Measurements from ENCODE around the gene TACC3.

TACC3 gene

DNA sequence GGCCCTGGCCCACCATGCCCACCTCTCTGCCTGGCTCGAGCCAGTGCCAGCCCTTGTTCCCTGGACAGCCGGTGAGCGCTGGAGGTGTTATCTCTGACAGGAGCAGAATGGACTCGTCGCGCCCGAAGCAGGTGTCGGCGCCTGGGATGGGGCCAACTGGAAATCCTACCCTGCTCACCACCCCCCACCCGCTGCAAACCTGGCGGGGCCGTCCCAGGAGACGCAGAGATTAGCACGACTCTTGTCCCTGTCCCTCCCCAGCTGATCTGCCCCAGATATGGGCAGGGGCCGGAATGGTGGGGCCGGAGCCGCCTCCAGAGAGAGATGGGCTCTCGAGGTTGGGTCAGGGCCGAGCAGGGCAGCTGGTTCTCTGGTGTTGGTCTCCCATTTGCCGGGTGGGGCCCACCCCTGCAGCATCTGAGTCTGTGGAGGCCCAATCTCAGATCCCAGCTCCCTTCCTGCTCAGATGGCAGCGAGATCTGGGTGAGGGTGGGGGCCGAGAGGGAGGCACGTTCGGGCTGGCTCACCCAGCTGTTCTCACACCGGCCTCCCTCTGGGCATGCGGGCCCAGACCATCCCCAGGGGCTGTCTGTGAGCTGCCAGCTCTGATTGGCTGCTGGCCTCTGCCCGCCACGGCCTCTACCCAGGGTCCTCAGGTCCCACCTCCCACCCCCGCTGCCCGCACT, 51.7 kb downstream of the TACC3 start:
- H3K4me3 ChIP-seq (ENCODE audit: control insufficient read depth in 1 of 7, extremely low read depth in 1 of 7, insufficient read depth in 4 of 7, low read depth in 2 of 7, low read length in 6 of 7), result no peak overlapping the region
- ChIA-PET POLR2A (interaction anchor here (0.6 kb wide), 1 partner anchor 9 kb away, joined by 6 read pairs; no protein-coding TSS in a partner anchor), CTCF (interaction anchor here (1.7 to 3.6 kb wide), 5 partner anchors 18 to 36 kb away, joined by 4 to 16 read pairs (median 9); partner anchors contain the start of gene FGFR3)
- H3K36me3 ChIP-seq (ENCODE audit: control insufficient read depth in 4 of 4, insufficient read depth in 4 of 4, low read length in 3 of 4), result no peaks in the 10 kb centered on the region
- H3K27me3 ChIP-seq (replicated peaks in 2 of 5; ENCODE audit: control insufficient read depth in 4 of 5, insufficient read depth in 5 of 5, low read length in 4 of 5), result peaks cover 0 to 6% (median 0%) of the 10 kb centered on the region in 5 experiments
- 74% methylated on average over 24 of the region's 30 CpGs for WGBS (ENCODE audit: insufficient coverage)
- no peak overlapping the region for H3K27ac ChIP-seq (ENCODE audit: insufficient read depth in 1 of 2, low read depth in 1 of 2, low read length in 2 of 2, poor library complexity in 1 of 2, severe bottlenecking in 2 of 2)
- H3K9me3 ChIP-seq (ENCODE audit: control extremely low read depth in 1 of 5, control insufficient read depth in 4 of 5, insufficient read depth in 2 of 5, low read depth in 1 of 5, low read length in 4 of 5), result no peaks in the 10 kb centered on the region
- peaks cover 0 to 68% (median 61%) of the 10 kb centered on the region in 4 experiments for H3K4me1 ChIP-seq (ENCODE audit: control extremely low read depth in 1 of 4, control insufficient read depth in 4 of 4, insufficient read depth in 4 of 4, low read length in 3 of 4)
- DNase-seq, result peak in 1 of 3 donors; percentile 50

DNA sequence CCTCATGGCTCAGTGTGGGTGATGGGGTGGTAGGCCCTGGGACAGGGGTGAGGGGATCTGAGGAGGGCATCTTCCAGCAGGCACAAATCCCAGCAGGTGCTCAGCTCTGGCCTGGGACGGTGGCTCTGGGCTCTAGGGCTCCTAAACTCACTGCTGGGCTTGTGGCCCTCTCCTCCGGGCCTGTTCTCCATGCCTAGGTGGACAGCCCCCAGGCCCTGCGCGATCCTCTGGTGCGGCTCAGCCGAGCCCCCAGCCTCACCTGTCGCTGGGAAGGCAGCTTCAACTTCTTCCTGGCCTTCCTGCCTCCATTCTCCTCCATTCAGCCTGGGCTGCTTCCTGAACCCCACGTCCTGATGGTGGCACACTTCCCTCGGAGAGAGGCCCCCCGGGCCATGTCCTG, 52.4 kb downstream of the TACC3 start:
- CTCF ChIA-PET, result interaction anchor here (1.7 to 3.6 kb wide), 4 partner anchors 19 to 36 kb away, joined by 4 to 16 read pairs (median 10); partner anchors contain the start of gene FGFR3
- 80% methylated on average over 5 of the region's 10 CpGs for WGBS (ENCODE audit: insufficient coverage)
- no peak overlapping the region for H3K4me3 ChIP-seq (ENCODE audit: control insufficient read depth in 1 of 7, extremely low read depth in 1 of 7, insufficient read depth in 4 of 7, low read depth in 2 of 7, low read length in 6 of 7)
- POLR2A ChIA-PET, result no interaction called here
- no peaks in the 10 kb centered on the region for H3K9me3 ChIP-seq (ENCODE audit: control extremely low read depth in 1 of 5, control insufficient read depth in 4 of 5, insufficient read depth in 2 of 5, low read depth in 1 of 5, low read length in 4 of 5)
- H3K4me1 ChIP-seq (ENCODE audit: control extremely low read depth in 1 of 4, control insufficient read depth in 4 of 4, insufficient read depth in 4 of 4, low read length in 3 of 4), result peaks cover 0 to 61% (median 54%) of the 10 kb centered on the region in 4 experiments
- DNase-seq, result no peak
- H3K27me3 ChIP-seq (replicated peaks in 2 of 5; ENCODE audit: control insufficient read depth in 4 of 5, insufficient read depth in 5 of 5, low read length in 4 of 5), result no peaks in the 10 kb centered on the region
- no peak overlapping the region for H3K27ac ChIP-seq (ENCODE audit: insufficient read depth in 1 of 2, low read depth in 1 of 2, low read length in 2 of 2, poor library complexity in 1 of 2, severe bottlenecking in 2 of 2)
- H3K36me3 ChIP-seq (ENCODE audit: control insufficient read depth in 4 of 4, insufficient read depth in 4 of 4, low read length in 3 of 4), result no peaks in the 10 kb centered on the region

GRCh38 chr4:1775731-1776500, 54.6 kb downstream of the TACC3 start:
- Histone ChIP-seq H3K27ac (ENCODE audit: insufficient read depth in 1 of 2, low read depth in 1 of 2, low read length in 2 of 2, poor library complexity in 1 of 2, severe bottlenecking in 2 of 2) (no peak overlapping the region), H3K36me3 (ENCODE audit: control insufficient read depth in 4 of 4, insufficient read depth in 4 of 4, low read length in 3 of 4) (no peaks in the 10 kb centered on the region), H3K27me3 (replicated peaks in 2 of 5; ENCODE audit: control insufficient read depth in 4 of 5, insufficient read depth in 5 of 5, low read length in 4 of 5) (no peaks in the 10 kb centered on the region), H3K4me3 (ENCODE audit: control insufficient read depth in 1 of 7, extremely low read depth in 1 of 7, insufficient read depth in 4 of 7, low read depth in 2 of 7, low read length in 6 of 7) (no peak overlapping the region), H3K4me1 (ENCODE audit: control extremely low read depth in 1 of 4, control insufficient read depth in 4 of 4, insufficient read depth in 4 of 4, low read length in 3 of 4) (peaks cover 0 to 40% (median 34%) of the 10 kb centered on the region in 4 experiments), H3K9me3 (ENCODE audit: control extremely low read depth in 1 of 5, control insufficient read depth in 4 of 5, insufficient read depth in 2 of 5, low read depth in 1 of 5, low read length in 4 of 5) (no peaks in the 10 kb centered on the region)
- peak in 2 of 3 donors; percentile 78 to 82 for DNase-seq
- ChIA-PET POLR2A (no interaction called here), CTCF (interaction anchor here (0.6 kb wide), 1 partner anchor 42 kb away, joined by 3 read pairs; no protein-coding TSS in a partner anchor)
- WGBS (ENCODE audit: insufficient coverage), result 64% methylated on average over 22 of the region's 23 CpGs

- WGBS (ENCODE audit: insufficient coverage), result 97% methylated on average over 16 of the region's 24 CpGs
- H3K9me3 ChIP-seq (ENCODE audit: control extremely low read depth in 1 of 5, control insufficient read depth in 4 of 5, insufficient read depth in 2 of 5, low read depth in 1 of 5, low read length in 4 of 5), result no peaks in the 10 kb centered on the region
- no peaks in the 10 kb centered on the region for H3K27me3 ChIP-seq (replicated peaks in 2 of 5; ENCODE audit: control insufficient read depth in 4 of 5, insufficient read depth in 5 of 5, low read length in 4 of 5)
- DNase-seq, result no peak
- CTCF ChIA-PET, result interaction anchor here (1.5 to 2.0 kb wide), 3 partner anchors 15 to 29 kb away, joined by 3 to 7 read pairs (median 6); no protein-coding TSS in a partner anchor
- POLR2A ChIA-PET, result no interaction called here
- peaks cover 0 to 34% (median 27%) of the 10 kb centered on the region in 4 experiments for H3K4me1 ChIP-seq (ENCODE audit: control extremely low read depth in 1 of 4, control insufficient read depth in 4 of 4, insufficient read depth in 4 of 4, low read length in 3 of 4)
- no peak overlapping the region for H3K4me3 ChIP-seq (ENCODE audit: control insufficient read depth in 1 of 7, extremely low read depth in 1 of 7, insufficient read depth in 4 of 7, low read depth in 2 of 7, low read length in 6 of 7)
- no peaks in the 10 kb centered on the region for H3K36me3 ChIP-seq (ENCODE audit: control insufficient read depth in 4 of 4, insufficient read depth in 4 of 4, low read length in 3 of 4)
- H3K27ac ChIP-seq (ENCODE audit: insufficient read depth in 1 of 2, low read depth in 1 of 2, low read length in 2 of 2, poor library complexity in 1 of 2, severe bottlenecking in 2 of 2), result no peak overlapping the region
These were observed 55.3 kb downstream of the TACC3 start for GRCh38 chr4:1776521-1777161.

DNA sequence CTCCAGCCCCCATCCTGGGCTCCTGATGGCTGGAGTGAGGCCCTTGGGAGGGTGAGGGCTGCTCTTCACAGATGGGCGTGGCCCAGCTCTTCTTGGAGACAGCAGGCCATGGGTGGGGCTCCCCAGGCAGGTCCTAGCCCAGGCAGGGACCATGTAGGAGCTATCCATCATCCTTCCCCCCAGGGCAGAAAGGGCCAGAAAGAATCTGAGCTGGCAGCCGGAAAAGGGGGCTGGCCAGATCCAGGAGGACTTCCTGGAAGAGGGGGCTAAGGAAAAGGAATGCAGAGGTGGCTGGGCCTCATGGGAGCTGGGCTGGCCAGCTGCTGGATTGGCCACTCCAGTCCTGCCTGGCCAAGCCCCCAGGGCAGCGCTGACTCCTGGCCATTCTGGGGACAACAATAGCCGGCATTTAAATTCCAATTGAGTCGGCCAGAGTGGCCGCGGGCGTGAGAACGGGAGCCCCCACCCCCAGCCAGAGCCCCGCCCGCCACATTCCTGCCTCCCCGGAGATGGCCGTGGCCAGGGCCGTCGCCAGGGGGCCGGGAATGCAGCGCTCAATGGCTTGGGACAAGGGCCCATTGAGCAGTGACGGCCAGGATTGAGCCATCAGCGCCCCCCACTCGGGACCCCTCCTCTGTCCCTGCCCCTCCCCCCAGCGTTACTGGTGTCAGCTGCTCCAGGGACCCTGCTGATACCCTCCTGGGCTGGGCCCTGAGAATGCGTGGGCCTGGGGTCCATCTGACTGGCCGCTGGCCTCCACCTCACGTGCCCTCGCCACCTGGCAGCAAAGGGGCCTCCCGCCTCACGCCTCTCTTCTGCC, 56.7 kb downstream of the TACC3 start:
- CTCF ChIA-PET, result interaction anchor here (1.0 to 2.0 kb wide), 5 partner anchors 12 to 30 kb away, joined by 3 to 7 read pairs (median 4); no protein-coding TSS in a partner anchor
- Histone ChIP-seq H3K4me3 (ENCODE audit: control insufficient read depth in 1 of 7, extremely low read depth in 1 of 7, insufficient read depth in 4 of 7, low read depth in 2 of 7, low read length in 6 of 7) (no peak overlapping the region), H3K27ac (ENCODE audit: insufficient read depth in 1 of 2, low read depth in 1 of 2, low read length in 2 of 2, poor library complexity in 1 of 2, severe bottlenecking in 2 of 2) (no peak overlapping the region), H3K36me3 (ENCODE audit: control insufficient read depth in 4 of 4, insufficient read depth in 4 of 4, low read length in 3 of 4) (no peaks in the 10 kb centered on the region), H3K4me1 (ENCODE audit: control extremely low read depth in 1 of 4, control insufficient read depth in 4 of 4, insufficient read depth in 4 of 4, low read length in 3 of 4) (peaks cover 0 to 20% (median 13%) of the 10 kb centered on the region in 4 experiments), H3K27me3 (replicated peaks in 2 of 5; ENCODE audit: control insufficient read depth in 4 of 5, insufficient read depth in 5 of 5, low read length in 4 of 5) (no peaks in the 10 kb centered on the region), H3K9me3 (ENCODE audit: control extremely low read depth in 1 of 5, control insufficient read depth in 4 of 5, insufficient read depth in 2 of 5, low read depth in 1 of 5, low read length in 4 of 5) (no peaks in the 10 kb centered on the region)
- DNase-seq, result no peak
- WGBS (ENCODE audit: insufficient coverage), result 94% methylated on average over 19 of the region's 27 CpGs
- POLR2A ChIA-PET, result no interaction called here

- no peaks in the 10 kb centered on the region for H3K9me3 ChIP-seq (ENCODE audit: control extremely low read depth in 1 of 5, control insufficient read depth in 4 of 5, insufficient read depth in 2 of 5, low read depth in 1 of 5, low read length in 4 of 5)
- no peaks in the 10 kb centered on the region for H3K27me3 ChIP-seq (replicated peaks in 2 of 5; ENCODE audit: control insufficient read depth in 4 of 5, insufficient read depth in 5 of 5, low read length in 4 of 5)
- no peaks in the 10 kb centered on the region for H3K36me3 ChIP-seq (ENCODE audit: control insufficient read depth in 4 of 4, insufficient read depth in 4 of 4, low read length in 3 of 4)
- ChIA-PET CTCF (interaction anchor here (1.7 to 2.5 kb wide), 3 partner anchors 15 to 31 kb away, joined by 4 to 8 read pairs (median 7); no protein-coding TSS in a partner anchor), POLR2A (no interaction called here)
- no peak overlapping the region for H3K4me3 ChIP-seq (ENCODE audit: control insufficient read depth in 1 of 7, extremely low read depth in 1 of 7, insufficient read depth in 4 of 7, low read depth in 2 of 7, low read length in 6 of 7)
- H3K4me1 ChIP-seq (ENCODE audit: control extremely low read depth in 1 of 4, control insufficient read depth in 4 of 4, insufficient read depth in 4 of 4, low read length in 3 of 4), result peaks cover 0 to 13% (median 8%) of the 10 kb centered on the region in 4 experiments
- 97% methylated on average over 18 of the region's 18 CpGs for WGBS (ENCODE audit: insufficient coverage)
- no peak overlapping the region for H3K27ac ChIP-seq (ENCODE audit: insufficient read depth in 1 of 2, low read depth in 1 of 2, low read length in 2 of 2, poor library complexity in 1 of 2, severe bottlenecking in 2 of 2)
- no peak for DNase-seq
These were observed 57.5 kb downstream of the TACC3 start for GRCh38 chr4:1778642-1779392.
